Uterus (tissue), 2 donors: ENCODE results near the gene BRAF.

Experiments used
- POLR2A ChIP-seq, 2 donors: fragments of 450-650 bp; IDR thresholded peaks; one replicate each; pipeline ENCODE4 v1.6.1; 2016; ENCODE audit warnings: antibody characterized with exemption in 2 of 2, mild to moderate bottlenecking in 1 of 2, moderate library complexity in 1 of 2
- TF ChIP-seq, protein P1 (sequence below), 4 experiments: fragments of 200-600 bp in 2 of 4; fragments of 450-650 bp in 2 of 4; sonication (generic) in 2 of 4; IDR thresholded peaks; one replicate each; pipeline ENCODE4 v1.5.1; 2016 to 2019; ENCODE audit warnings: antibody characterized with exemption in 4 of 4, mild to moderate bottlenecking in 2 of 4, moderate library complexity in 1 of 4

GRCh38 chr7:140881507-140882228, 43.1 kb downstream of the BRAF start:
- no peak for TF ChIP-seq POLR2A (IDR thresholded peaks at IDR 0.05)
- TF ChIP-seq, protein P1, sequence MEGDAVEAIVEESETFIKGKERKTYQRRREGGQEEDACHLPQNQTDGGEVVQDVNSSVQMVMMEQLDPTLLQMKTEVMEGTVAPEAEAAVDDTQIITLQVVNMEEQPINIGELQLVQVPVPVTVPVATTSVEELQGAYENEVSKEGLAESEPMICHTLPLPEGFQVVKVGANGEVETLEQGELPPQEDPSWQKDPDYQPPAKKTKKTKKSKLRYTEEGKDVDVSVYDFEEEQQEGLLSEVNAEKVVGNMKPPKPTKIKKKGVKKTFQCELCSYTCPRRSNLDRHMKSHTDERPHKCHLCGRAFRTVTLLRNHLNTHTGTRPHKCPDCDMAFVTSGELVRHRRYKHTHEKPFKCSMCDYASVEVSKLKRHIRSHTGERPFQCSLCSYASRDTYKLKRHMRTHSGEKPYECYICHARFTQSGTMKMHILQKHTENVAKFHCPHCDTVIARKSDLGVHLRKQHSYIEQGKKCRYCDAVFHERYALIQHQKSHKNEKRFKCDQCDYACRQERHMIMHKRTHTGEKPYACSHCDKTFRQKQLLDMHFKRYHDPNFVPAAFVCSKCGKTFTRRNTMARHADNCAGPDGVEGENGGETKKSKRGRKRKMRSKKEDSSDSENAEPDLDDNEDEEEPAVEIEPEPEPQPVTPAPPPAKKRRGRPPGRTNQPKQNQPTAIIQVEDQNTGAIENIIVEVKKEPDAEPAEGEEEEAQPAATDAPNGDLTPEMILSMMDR (IDR thresholded peaks at IDR 0.05) = no peak
